ENCODE data around the gene KCNMA1. TPM values are rescaled to one million over a fixed set of nuclear protein-coding genes. Genes with fewer than 3 reads are reported as not detected.

Gene KCNMA1
- total RNA-seq, 1 donor: 106 TPM

DNA sequence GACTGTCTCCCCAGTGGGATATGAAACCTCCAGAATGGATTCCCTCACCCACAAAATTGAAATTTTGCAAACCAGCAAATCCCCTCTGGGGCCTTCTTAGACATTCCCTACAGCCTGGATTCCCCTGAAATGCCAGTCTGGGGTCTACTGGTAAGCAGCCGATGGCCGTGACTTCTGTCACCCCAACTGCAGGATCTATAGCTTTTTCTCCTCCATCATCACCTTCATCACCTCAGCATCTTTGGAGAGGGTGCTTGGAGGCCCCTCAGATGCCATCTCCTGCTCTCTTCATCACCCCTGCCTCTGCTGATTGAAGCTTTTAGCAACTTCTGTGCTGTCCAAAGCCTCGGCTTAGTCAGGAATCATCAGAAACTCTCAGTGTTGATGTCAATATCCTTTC is 2.6 kb upstream of the KCNMA1 start:
- no peak overlapping the region for H3K4me3 ChIP-seq (ENCODE audit: low read depth, low read length)
- TF ChIP-seq, protein P1, sequence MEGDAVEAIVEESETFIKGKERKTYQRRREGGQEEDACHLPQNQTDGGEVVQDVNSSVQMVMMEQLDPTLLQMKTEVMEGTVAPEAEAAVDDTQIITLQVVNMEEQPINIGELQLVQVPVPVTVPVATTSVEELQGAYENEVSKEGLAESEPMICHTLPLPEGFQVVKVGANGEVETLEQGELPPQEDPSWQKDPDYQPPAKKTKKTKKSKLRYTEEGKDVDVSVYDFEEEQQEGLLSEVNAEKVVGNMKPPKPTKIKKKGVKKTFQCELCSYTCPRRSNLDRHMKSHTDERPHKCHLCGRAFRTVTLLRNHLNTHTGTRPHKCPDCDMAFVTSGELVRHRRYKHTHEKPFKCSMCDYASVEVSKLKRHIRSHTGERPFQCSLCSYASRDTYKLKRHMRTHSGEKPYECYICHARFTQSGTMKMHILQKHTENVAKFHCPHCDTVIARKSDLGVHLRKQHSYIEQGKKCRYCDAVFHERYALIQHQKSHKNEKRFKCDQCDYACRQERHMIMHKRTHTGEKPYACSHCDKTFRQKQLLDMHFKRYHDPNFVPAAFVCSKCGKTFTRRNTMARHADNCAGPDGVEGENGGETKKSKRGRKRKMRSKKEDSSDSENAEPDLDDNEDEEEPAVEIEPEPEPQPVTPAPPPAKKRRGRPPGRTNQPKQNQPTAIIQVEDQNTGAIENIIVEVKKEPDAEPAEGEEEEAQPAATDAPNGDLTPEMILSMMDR (IDR thresholded peaks at IDR 0.05; ENCODE audit: insufficient read depth, low read length): no peak
- no peak for DNase-seq (ENCODE audit: low read depth)

DNA sequence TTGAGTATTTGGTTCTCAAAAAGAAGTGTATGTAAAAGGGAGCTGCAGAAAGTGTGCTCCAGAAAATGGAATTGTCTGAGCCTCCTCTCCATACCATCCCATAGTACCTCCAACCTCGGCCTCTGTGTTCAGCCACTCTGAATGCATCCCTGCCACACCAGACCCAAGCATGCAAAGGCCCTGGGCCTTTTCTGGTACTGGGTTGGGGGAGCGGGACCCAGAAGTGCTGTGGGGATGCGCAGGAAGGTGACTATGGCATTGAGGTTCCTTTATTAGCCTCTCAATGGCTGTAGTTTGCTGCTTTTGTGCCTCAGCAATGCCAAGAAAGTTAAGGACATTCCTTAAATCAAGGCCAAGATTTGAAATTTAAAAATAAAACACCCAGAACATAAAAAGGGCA is 2.1 kb upstream of the KCNMA1 start:
- TF ChIP-seq, protein P1 (IDR thresholded peaks at IDR 0.05; ENCODE audit: insufficient read depth, low read length): no peak
- no peak overlapping the region for H3K4me3 ChIP-seq (ENCODE audit: low read depth, low read length)
- no peak for DNase-seq (ENCODE audit: low read depth)

DNA sequence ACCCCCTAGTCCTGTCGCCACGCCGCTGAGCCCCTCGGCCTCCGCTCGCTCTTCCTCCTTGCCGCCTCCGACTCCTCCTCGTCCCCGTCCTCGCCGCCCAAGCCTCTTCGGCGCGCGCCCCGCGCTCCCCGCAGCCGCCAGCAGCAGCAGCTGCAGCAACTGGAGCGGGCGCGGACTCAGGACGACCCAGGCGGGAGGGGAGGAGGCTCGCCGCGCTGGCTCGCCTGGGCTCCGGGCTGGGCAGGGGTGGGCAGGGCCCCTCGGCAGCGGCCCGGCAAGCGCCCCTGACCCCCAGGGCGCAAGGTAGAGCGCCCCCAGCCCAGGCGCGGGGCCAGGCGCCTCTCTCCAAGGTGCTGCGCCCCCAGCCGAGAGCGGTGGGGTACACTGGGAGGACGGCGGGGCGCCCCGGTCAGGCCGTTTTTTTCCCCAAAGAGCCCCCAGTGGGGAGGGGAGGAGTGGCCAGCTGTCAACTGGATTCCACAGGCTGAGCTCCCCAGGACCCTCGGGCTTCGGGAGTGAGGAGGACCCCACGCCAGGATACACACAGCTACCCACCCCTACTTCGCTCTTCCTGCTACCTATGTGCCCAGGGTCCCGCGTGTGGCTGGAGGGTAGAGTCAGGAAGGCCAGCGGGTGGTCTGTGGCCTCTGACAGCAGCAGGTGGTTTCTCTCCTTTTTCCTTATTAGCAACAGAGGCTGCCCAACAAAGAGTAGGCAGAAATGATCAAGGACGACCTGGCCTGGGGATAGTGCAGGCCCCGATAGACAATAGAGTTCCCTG is 903 bp upstream of the KCNMA1 start:
- DNase-seq (ENCODE audit: low read depth): peak; percentile 45
- peak overlapping the region; percentile 80 for H3K4me3 ChIP-seq (ENCODE audit: low read depth, low read length)
- TF ChIP-seq, protein P1 (IDR thresholded peaks at IDR 0.05; ENCODE audit: insufficient read depth, low read length): no peak

DNA sequence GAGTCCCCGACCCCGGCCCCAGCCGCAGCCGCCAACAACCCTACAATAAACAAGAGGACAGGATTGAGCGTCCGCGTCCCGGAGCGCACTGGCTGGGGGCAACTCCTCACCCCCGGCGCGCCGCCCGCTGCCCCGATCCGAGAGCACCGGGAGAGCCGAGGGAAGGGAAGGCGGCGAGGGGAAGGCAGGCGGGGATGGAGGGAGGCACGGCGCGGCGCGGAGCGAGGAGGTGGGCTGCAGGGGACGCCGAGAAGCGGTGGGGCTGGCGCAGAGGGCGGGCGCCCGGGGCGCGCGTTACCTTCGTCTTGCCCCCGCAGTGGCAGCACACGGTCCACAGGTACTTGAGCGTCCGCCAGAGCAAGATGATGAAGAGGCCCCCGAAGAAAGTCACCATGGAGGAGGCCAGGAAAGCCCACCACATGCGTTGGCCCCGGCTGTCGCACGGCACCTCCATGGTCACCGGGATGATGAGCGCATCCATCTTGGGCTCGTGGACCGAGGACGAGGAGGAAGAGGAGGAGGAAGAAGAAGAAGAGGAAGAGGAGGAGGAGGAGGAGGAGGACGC is 559 bp downstream of the KCNMA1 start:
- no peak for DNase-seq (ENCODE audit: low read depth)
- peak overlapping the region; percentile 80 for H3K4me3 ChIP-seq (ENCODE audit: low read depth, low read length)
- TF ChIP-seq, protein P1 (IDR thresholded peaks at IDR 0.05; ENCODE audit: insufficient read depth, low read length): no peak

DNA sequence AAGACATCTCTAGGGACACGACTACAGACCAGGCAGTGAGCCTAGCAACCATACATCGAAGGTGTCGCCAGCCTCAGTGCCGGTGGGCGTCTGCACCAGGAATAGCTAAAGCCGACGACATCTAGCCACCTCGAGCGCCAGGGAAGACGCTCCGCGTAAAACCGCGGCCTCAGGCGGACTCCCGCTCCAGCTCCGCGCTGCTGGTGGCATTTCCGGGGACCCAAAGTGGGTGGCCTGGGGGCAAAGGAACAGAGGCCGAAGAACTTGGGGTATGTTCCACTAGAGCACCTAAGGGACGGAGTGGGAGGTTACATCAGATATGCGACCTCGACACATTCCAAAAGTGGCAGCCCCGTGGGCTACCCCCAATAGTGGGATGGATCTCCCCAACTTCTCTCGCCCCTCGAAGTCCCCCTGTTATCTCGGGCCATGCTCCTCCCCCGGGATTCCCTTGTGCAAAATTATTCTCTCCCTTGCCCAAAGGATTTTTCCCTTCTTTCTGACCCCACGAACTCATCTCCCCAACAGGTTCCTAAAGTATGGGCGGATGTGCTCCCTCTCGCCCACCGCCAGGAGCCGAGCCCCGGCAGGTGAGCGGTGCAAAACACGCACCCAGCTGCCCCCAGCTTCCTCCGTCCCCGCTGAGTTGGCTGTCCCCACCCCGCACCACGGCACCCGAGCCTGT is 1.2 kb downstream of the KCNMA1 start:
- H3K4me3 ChIP-seq (ENCODE audit: low read depth, low read length): peak overlapping the region; percentile 80
- DNase-seq (ENCODE audit: low read depth): no peak
- TF ChIP-seq, protein P1 (IDR thresholded peaks at IDR 0.05; ENCODE audit: insufficient read depth, low read length): no peak

DNA sequence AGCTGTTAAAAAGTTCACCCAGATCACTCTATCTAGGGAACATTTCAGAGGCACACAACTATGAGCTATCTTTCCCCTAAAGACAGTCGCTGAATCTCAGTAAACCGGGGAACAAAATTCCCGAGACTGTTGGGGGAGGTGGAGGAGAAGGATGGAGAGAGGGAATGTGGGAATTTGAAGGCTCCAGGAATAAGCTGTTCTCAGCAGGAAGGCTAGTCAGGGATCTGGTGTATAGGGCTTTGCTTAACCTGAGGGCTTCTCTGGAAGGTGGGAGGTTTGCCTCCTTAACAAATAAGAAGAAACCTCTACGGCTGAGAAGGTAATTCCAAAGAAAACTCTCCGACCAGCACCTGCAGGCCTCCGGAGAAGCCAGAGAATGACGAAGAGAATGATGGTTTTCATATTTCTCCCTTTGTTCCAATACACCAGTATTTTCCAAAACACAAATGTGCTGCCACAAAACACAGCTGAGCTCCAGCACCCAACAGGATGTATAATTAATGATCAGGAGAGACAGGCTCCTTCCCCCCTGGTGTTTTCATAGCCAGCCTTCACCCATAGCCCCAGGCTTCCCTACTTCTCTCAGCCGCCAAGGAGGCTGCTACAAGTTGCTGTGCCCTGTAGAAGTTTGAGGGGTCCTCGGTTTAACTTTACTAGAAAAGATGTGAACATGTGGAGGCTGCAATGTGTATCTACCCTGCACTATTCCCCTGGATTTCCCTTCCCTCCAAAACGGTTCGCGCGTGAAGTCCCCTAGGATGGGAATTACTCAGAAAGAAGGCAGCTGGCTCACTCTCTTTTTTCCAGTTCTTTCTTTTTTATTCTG is 2.0 kb downstream of the KCNMA1 start:
- no peak for DNase-seq (ENCODE audit: low read depth)
- TF ChIP-seq, protein P1 (IDR thresholded peaks at IDR 0.05; ENCODE audit: insufficient read depth, low read length): no peak
- peak overlapping the region; percentile 80 for H3K4me3 ChIP-seq (ENCODE audit: low read depth, low read length)
